Measurements from ENCODE around the gene TMEM184A. TPM values are rescaled to one million over a fixed set of nuclear protein-coding genes. Genes with fewer than 3 reads are reported as not detected.

TMEM184A gene
- total and polyA plus RNA-seq, 10 of the 15 experiments (the other 5 are each of a cell fraction or from before 2014, with no cell fraction given), result 0.04 to 0.15 TPM; not detected in 8

GRCh38 chr7:1548438-1548831 lies 7.6 kb downstream of the TMEM184A start (continued):
- TF ChIP-seq BCL11A (IDR thresholded peaks at IDR 0.05; ENCODE audit: low read depth, low read length), result no peak

GRCh38 chr7:1547777-1548437 lies 8.1 kb downstream of the TMEM184A start:
- ChIA-PET POLR2A (no interaction called here), CTCF (no interaction called here), RAD21 (ENCODE audit: unreplicated experiment) (no interaction called here), SMC1A (ENCODE audit: uncharacterized antibody, unreplicated experiment) (no interaction called here)
- Histone ChIP-seq H3K9ac (ENCODE audit: control insufficient read depth, insufficient read depth, low read length) (no peak overlapping the region), H3K9me3 (replicated peaks; ENCODE audit: control insufficient read depth, insufficient read depth, low read length) (no peaks in the 10 kb centered on the region), H3K4me1 (ENCODE audit: control insufficient read depth, insufficient read depth, low read length) (no peaks in the 10 kb centered on the region), H3K27me3 (replicated peaks in 1 of 2; ENCODE audit: control insufficient read depth in 2 of 2, insufficient read depth in 2 of 2, low read length in 1 of 2) (no peaks in the 10 kb centered on the region), H4K20me1 (ENCODE audit: control insufficient read depth, insufficient read depth) (no peaks in the 10 kb centered on the region), H3K4me3 (no peak overlapping the region), H3K36me3 (ENCODE audit: control insufficient read depth in 2 of 2, insufficient read depth in 2 of 2, low read length in 1 of 2) (peaks cover 0 to 2% of the 10 kb centered on the region in 2 experiments; a peak in 1 of 4 replicates), H3K4me2 (ENCODE audit: control insufficient read depth, insufficient read depth) (no peak overlapping the region), H3K27ac (ENCODE audit: control insufficient read depth, insufficient read depth) (no peak overlapping the region), H2AFZ (ENCODE audit: control insufficient read depth, low read depth, low read length) (no peak overlapping the region), H3K79me2 (ENCODE audit: control insufficient read depth, insufficient read depth, low read length) (no peaks in the 10 kb centered on the region)
- no peak for FAIRE-seq
- in situ Hi-C loops (cut with MboI) (no loop called here), intact Hi-C loops (cut with micrococcal nuclease; ENCODE audit: unreplicated experiment) (no loop called here)
- no peak for TF ChIP-seq TAF1 (IDR thresholded peaks at IDR 0.05; ENCODE audit: borderline replicate concordance, low read depth, low read length)
- TF ChIP-seq CREB1 (IDR thresholded peaks at IDR 0.05; ENCODE audit: low read depth), result no peak
- no peak for TF ChIP-seq STAT3 (IDR thresholded peaks at IDR 0.05; ENCODE audit: low read depth, low read length)
- no peak for TF ChIP-seq IKZF2 (IDR thresholded peaks at IDR 0.05)
- TF ChIP-seq, protein P1, sequence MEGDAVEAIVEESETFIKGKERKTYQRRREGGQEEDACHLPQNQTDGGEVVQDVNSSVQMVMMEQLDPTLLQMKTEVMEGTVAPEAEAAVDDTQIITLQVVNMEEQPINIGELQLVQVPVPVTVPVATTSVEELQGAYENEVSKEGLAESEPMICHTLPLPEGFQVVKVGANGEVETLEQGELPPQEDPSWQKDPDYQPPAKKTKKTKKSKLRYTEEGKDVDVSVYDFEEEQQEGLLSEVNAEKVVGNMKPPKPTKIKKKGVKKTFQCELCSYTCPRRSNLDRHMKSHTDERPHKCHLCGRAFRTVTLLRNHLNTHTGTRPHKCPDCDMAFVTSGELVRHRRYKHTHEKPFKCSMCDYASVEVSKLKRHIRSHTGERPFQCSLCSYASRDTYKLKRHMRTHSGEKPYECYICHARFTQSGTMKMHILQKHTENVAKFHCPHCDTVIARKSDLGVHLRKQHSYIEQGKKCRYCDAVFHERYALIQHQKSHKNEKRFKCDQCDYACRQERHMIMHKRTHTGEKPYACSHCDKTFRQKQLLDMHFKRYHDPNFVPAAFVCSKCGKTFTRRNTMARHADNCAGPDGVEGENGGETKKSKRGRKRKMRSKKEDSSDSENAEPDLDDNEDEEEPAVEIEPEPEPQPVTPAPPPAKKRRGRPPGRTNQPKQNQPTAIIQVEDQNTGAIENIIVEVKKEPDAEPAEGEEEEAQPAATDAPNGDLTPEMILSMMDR (IDR thresholded peaks at IDR 0.05 in 2 of 3, conservative IDR thresholded peaks at IDR 0.05 in 1 of 3; ENCODE audit: control insufficient read depth in 2 of 3, extremely low read depth in 1 of 3, insufficient read depth in 1 of 3, low read depth in 3 of 3, low read length in 3 of 3), result no peak
- TF ChIP-seq, protein P2, sequence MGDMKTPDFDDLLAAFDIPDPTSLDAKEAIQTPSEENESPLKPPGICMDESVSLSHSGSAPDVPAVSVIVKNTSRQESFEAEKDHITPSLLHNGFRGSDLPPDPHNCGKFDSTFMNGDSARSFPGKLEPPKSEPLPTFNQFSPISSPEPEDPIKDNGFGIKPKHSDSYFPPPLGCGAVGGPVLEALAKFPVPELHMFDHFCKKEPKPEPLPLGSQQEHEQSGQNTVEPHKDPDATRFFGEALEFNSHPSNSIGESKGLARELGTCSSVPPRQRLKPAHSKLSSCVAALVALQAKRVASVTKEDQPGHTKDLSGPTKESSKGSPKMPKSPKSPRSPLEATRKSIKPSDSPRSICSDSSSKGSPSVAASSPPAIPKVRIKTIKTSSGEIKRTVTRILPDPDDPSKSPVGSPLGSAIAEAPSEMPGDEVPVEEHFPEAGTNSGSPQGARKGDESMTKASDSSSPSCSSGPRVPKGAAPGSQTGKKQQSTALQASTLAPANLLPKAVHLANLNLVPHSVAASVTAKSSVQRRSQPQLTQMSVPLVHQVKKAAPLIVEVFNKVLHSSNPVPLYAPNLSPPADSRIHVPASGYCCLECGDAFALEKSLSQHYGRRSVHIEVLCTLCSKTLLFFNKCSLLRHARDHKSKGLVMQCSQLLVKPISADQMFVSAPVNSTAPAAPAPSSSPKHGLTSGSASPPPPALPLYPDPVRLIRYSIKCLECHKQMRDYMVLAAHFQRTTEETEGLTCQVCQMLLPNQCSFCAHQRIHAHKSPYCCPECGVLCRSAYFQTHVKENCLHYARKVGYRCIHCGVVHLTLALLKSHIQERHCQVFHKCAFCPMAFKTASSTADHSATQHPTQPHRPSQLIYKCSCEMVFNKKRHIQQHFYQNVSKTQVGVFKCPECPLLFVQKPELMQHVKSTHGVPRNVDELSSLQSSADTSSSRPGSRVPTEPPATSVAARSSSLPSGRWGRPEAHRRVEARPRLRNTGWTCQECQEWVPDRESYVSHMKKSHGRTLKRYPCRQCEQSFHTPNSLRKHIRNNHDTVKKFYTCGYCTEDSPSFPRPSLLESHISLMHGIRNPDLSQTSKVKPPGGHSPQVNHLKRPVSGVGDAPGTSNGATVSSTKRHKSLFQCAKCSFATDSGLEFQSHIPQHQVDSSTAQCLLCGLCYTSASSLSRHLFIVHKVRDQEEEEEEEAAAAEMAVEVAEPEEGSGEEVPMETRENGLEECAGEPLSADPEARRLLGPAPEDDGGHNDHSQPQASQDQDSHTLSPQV (IDR thresholded peaks at IDR 0.05), result no peak
- TF ChIP-seq MAX (IDR thresholded peaks at IDR 0.05; ENCODE audit: low read depth, low read length), result no peak
- no peak for TF ChIP-seq MYC (IDR thresholded peaks at IDR 0.05; ENCODE audit: insufficient read depth, insufficient read length, insufficient replicate concordance, low read length, severe bottlenecking)
- no TSS peak for BruUV-seq (replicated peaks)
- DNase-seq (ENCODE audit: low read depth, low spot score), result no peak
- no peak for ATAC-seq
- 60% methylated on average over 27 of the region's 35 CpGs for WGBS (ENCODE audit: insufficient coverage, insufficient replicate concordance, low lambda C conversion rate, missing lambda C conversion rate)

All from GM12878 (cell line).